ENCODE results near the gene VILL.

- TF ChIP-seq POLR2AphosphoS5 (IDR thresholded peaks at IDR 0.05; ENCODE audit: insufficient read depth, low read depth, low read length) (no peak), POLR2A (IDR thresholded peaks at IDR 0.05; ENCODE audit: low read depth, low read length) (no peak), CTCF (IDR thresholded peaks at IDR 0.05; ENCODE audit: extremely low read depth in 1 of 2, insufficient read depth in 1 of 2, low read depth in 1 of 2, low read length in 2 of 2) (no peak), MYC (IDR thresholded peaks at IDR 0.05; ENCODE audit: low read depth, low read length) (no peak), JUN (IDR thresholded peaks at IDR 0.05; ENCODE audit: borderline replicate concordance, insufficient read depth, insufficient read length, low read depth) (no peak), GATA2 (IDR thresholded peaks at IDR 0.05; ENCODE audit: insufficient read depth, insufficient read length, low read depth, low read length) (no peak)
- TF ChIP-seq, protein P1, sequence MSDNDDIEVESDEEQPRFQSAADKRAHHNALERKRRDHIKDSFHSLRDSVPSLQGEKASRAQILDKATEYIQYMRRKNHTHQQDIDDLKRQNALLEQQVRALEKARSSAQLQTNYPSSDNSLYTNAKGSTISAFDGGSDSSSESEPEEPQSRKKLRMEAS (IDR thresholded peaks at IDR 0.05; ENCODE audit: insufficient read depth, insufficient read length), result no peak
Observed at GRCh38 chr3:37987751-37988179, 2.8 kb upstream of the VILL start.
